Tibial nerve (tissue), 4 donors: ENCODE measurements around the gene KIF5C. TPM values are rescaled to one million over a fixed set of nuclear protein-coding genes. Genes with fewer than 3 reads are reported as not detected.

Source experiments
- DNase-seq, 2 donors: peaks; one replicate each; pipeline ENCODE4 v3.0.0-alpha.2; 2019; ENCODE audit warnings: low spot score in 2 of 2
- H3K27ac ChIP-seq, 4 donors: fragments of 200-600 bp; sonication (generic) in 3 of 4; one replicate each; pipeline ENCODE4 v1.5.1; 2017 to 2019; ENCODE audit warnings: mild to moderate bottlenecking in 1 of 4
- H3K27me3 ChIP-seq, 2 donors: fragments of 200-600 bp; sonication (generic) in 1 of 2; one replicate each; pipeline versions ENCODE4 v1.5.1 to v1.6.0; 2017 to 2019
- H3K36me3 ChIP-seq, 3 donors: fragments of 200-600 bp; sonication (generic); one replicate each; pipeline ENCODE4 v1.5.1; 2018 to 2019
- H3K4me1 ChIP-seq, 4 donors: fragments of 200-600 bp; sonication (generic) in 3 of 4; one replicate each; pipeline ENCODE4 v1.5.1; 2017 to 2019
- H3K4me3 ChIP-seq, 4 donors: fragments of 200-600 bp; sonication (generic) in 3 of 4; one replicate each; pipeline ENCODE4 v1.5.1; 2017 to 2019; ENCODE audit warnings: mild to moderate bottlenecking in 1 of 4, moderate library complexity in 1 of 4
- H3K9me3 ChIP-seq, 4 donors: fragments of 200-600 bp; sonication (generic) in 3 of 4; one replicate each; pipeline ENCODE4 v1.5.1; 2017 to 2019
- CTCF ChIP-seq, 5 experiments: fragments of 200-600 bp in 3 of 5; fragments of 450-650 bp in 2 of 5; sonication (generic) in 3 of 5; IDR thresholded peaks; one replicate each; pipeline ENCODE4 v1.5.1; 2016 to 2019; ENCODE audit warnings: antibody characterized with exemption in 5 of 5, mild to moderate bottlenecking in 3 of 5, moderate library complexity in 2 of 5
- EP300 ChIP-seq, 2 donors: sonication (generic); formaldehyde crosslinking; IDR thresholded peaks; one replicate each; pipeline ENCODE4 v1.6.1; 2017; ENCODE audit warnings: antibody characterized with exemption in 2 of 2, mild to moderate bottlenecking in 1 of 2
- POLR2A ChIP-seq, 2 donors: fragments of 450-650 bp; IDR thresholded peaks; one replicate each; pipeline ENCODE4 v1.6.1; 2017; ENCODE audit warnings: antibody characterized with exemption in 2 of 2, mild to moderate bottlenecking in 2 of 2, moderate library complexity in 2 of 2
- WGBS, 2 donors: methylation state at CpG; one replicate each; pipeline ENCODE4 v1.1.5; 2018; 5-methylcytosine and 5-hydroxymethylcytosine counted together
- total RNA-seq, 4 donors: library from RNA; depleted of rRNA; stranded (reverse); fragments of >200 nt; gene quantifications; one replicate each; pipeline ENCODE4 v1.1.0, GENCODE V29; 2016

KIF5C gene
- total RNA-seq, 4 donors from 2014 or later: 10.8 to 47.9 (median 23.6) TPM

- no peak overlapping the region for H3K27ac ChIP-seq
- WGBS, 2 donors: 11 to 12% methylated on average over 19 of the region's 19 CpGs
- H3K4me1 ChIP-seq: peaks cover 0 to 15% (median 5%) of the 10 kb centered on the region in 4 donors
- peaks cover 0 to 6% (median 0%) of the 10 kb centered on the region in 4 donors for H3K9me3 ChIP-seq
- TF ChIP-seq POLR2A (IDR thresholded peaks at IDR 0.05) (no peak), CTCF (IDR thresholded peaks at IDR 0.05) (no peak), EP300 (IDR thresholded peaks at IDR 0.05) (no peak)
- H3K36me3 ChIP-seq: no peaks in the 10 kb centered on the region
- peaks cover 0 to 34% of the 10 kb centered on the region in 2 donors for H3K27me3 ChIP-seq
- no peak for DNase-seq
- peak overlapping the region; percentile 11 to 47 (median 30) for H3K4me3 ChIP-seq
Observed at GRCh38 chr2:148887350-148888002, 12.4 kb downstream of the KIF5C start.

GRCh38 chr2:148888003-148888501 is 13.0 kb downstream of the KIF5C start:
- H3K27me3 ChIP-seq: peaks cover 0 to 34% of the 10 kb centered on the region in 2 donors

GRCh38 chr2:148888986-148889385 is 14.0 kb downstream of the KIF5C start:
- Histone ChIP-seq H3K4me3 (no peak overlapping the region), H3K27ac (no peak overlapping the region), H3K36me3 (no peaks in the 10 kb centered on the region), H3K27me3 (peaks cover 0 to 34% of the 10 kb centered on the region in 2 donors), H3K9me3 (peaks cover 0 to 14% (median 0%) of the 10 kb centered on the region in 4 donors), H3K4me1 (peaks cover 0 to 15% (median 5%) of the 10 kb centered on the region in 4 donors)
- no peak for DNase-seq
- TF ChIP-seq POLR2A (IDR thresholded peaks at IDR 0.05): no peak
- TF ChIP-seq EP300 (IDR thresholded peaks at IDR 0.05): no peak
- no peak for TF ChIP-seq CTCF (IDR thresholded peaks at IDR 0.05)

More at GRCh38 chr2:148888003-148888501, 13.0 kb downstream of the KIF5C start:
- H3K36me3 ChIP-seq: no peaks in the 10 kb centered on the region
- 11 to 14% methylated on average over 21 to 26 of the region's 34 CpGs for WGBS, 2 donors
- no peak overlapping the region for H3K27ac ChIP-seq
- DNase-seq: no peak
- TF ChIP-seq EP300 (IDR thresholded peaks at IDR 0.05) (no peak), CTCF (IDR thresholded peaks at IDR 0.05) (no peak), POLR2A (IDR thresholded peaks at IDR 0.05) (no peak)
- peaks cover 0 to 15% (median 5%) of the 10 kb centered on the region in 4 donors for H3K4me1 ChIP-seq
- H3K9me3 ChIP-seq: peaks cover 0 to 10% (median 0%) of the 10 kb centered on the region in 4 donors
- peak overlapping the region; percentile 11 to 47 (median 30) for H3K4me3 ChIP-seq

GRCh38 chr2:148893906-148894305 is 18.9 kb downstream of the KIF5C start:
- TF ChIP-seq POLR2A (IDR thresholded peaks at IDR 0.05) (no peak), EP300 (IDR thresholded peaks at IDR 0.05) (no peak), CTCF (IDR thresholded peaks at IDR 0.05) (no peak)
- Histone ChIP-seq H3K36me3 (no peaks in the 10 kb centered on the region), H3K27me3 (peaks cover 0 to 13% of the 10 kb centered on the region in 2 donors), H3K27ac (no peak overlapping the region), H3K9me3 (peaks cover 0 to 14% (median 0%) of the 10 kb centered on the region in 4 donors), H3K4me3 (no peak overlapping the region), H3K4me1 (no peaks in the 10 kb centered on the region)
- no peak for DNase-seq

- no peaks in the 10 kb centered on the region for H3K36me3 ChIP-seq
- peaks cover 0 to 14% (median 0%) of the 10 kb centered on the region in 4 donors for H3K9me3 ChIP-seq
- no peak overlapping the region for H3K27ac ChIP-seq
- no peaks in the 10 kb centered on the region for H3K4me1 ChIP-seq
- DNase-seq: no peak
- no peak overlapping the region for H3K4me3 ChIP-seq
- no peaks in the 10 kb centered on the region for H3K27me3 ChIP-seq
- 55 to 57% methylated on average over 4 of the region's 4 CpGs for WGBS, 2 donors
- TF ChIP-seq POLR2A (IDR thresholded peaks at IDR 0.05) (no peak), EP300 (IDR thresholded peaks at IDR 0.05) (no peak), CTCF (IDR thresholded peaks at IDR 0.05) (no peak)
Observed at GRCh38 chr2:148896136-148896535, 21.1 kb downstream of the KIF5C start.
